Kidney tubule cell (primary cell): ENCODE measurements around the gene TNFRSF11A.

Source experiments
- DNase-seq: peaks from one replicate; pipeline ENCODE4 v3.0.0-alpha.2; 2018; ENCODE audit warnings: low spot score

Gene TNFRSF11A

GRCh38 chr18:62345909-62346308 lies 20.8 kb downstream of the TNFRSF11A start:
- DNase-seq, result no peak

GRCh38 chr18:62346333-62347088 lies 21.4 kb downstream of the TNFRSF11A start:
- no peak for DNase-seq

- DNase-seq, result no peak
Measured at GRCh38 chr18:62347089-62347506, 22.0 kb downstream of the TNFRSF11A start.

- no peak for DNase-seq
Measured at GRCh38 chr18:62348474-62348873, 23.4 kb downstream of the TNFRSF11A start.

- no peak for DNase-seq
Measured at GRCh38 chr18:62353170-62353569, 28.1 kb downstream of the TNFRSF11A start.

- DNase-seq, result no peak
Measured at GRCh38 chr18:62354151-62354550, 29.0 kb downstream of the TNFRSF11A start.

- no peak for DNase-seq
Measured at GRCh38 chr18:62357079-62357719, 32.1 kb downstream of the TNFRSF11A start.

GRCh38 chr18:62360805-62361204 lies 35.7 kb downstream of the TNFRSF11A start:
- DNase-seq, result no peak

GRCh38 chr18:62361288-62361687 lies 36.2 kb downstream of the TNFRSF11A start:
- DNase-seq, result no peak

- DNase-seq, result no peak
Measured at GRCh38 chr18:62364558-62364957, 39.4 kb downstream of the TNFRSF11A start.

- DNase-seq, result no peak
Measured at GRCh38 chr18:62365420-62365819, 40.3 kb downstream of the TNFRSF11A start.

GRCh38 chr18:62366992-62367391 lies 41.9 kb downstream of the TNFRSF11A start:
- DNase-seq, result no peak

GRCh38 chr18:62368100-62368499 lies 43.0 kb downstream of the TNFRSF11A start:
- DNase-seq, result no peak

GRCh38 chr18:62369129-62369644 lies 44.1 kb downstream of the TNFRSF11A start:
- no peak for DNase-seq

GRCh38 chr18:62370366-62370765 lies 45.3 kb downstream of the TNFRSF11A start:
- no peak for DNase-seq

GRCh38 chr18:62371436-62371835 lies 46.3 kb downstream of the TNFRSF11A start:
- DNase-seq, result no peak

- DNase-seq, result no peak
Measured at GRCh38 chr18:62372156-62372555, 47.0 kb downstream of the TNFRSF11A start.

- no peak for DNase-seq
Measured at GRCh38 chr18:62372882-62373281, 47.8 kb downstream of the TNFRSF11A start.

GRCh38 chr18:62374410-62374965 lies 49.4 kb downstream of the TNFRSF11A start:
- DNase-seq, result peak; percentile 54

GRCh38 chr18:62377131-62377807 lies 52.2 kb downstream of the TNFRSF11A start:
- DNase-seq, result no peak

- peak; percentile 61 for DNase-seq
Measured at GRCh38 chr18:62379051-62379450, 53.9 kb downstream of the TNFRSF11A start.

GRCh38 chr18:62381373-62381772 lies 56.3 kb downstream of the TNFRSF11A start:
- no peak for DNase-seq

- DNase-seq, result no peak
Measured at GRCh38 chr18:62384068-62384467, 59.0 kb downstream of the TNFRSF11A start.
